BJ (cell line): ENCODE data around the gene TCF12. TPM values are rescaled to one million over a fixed set of nuclear protein-coding genes. Genes with fewer than 3 reads are reported as not detected.

ENCODE experiments used
- CTCF ChIA-PET: fragments of 350-600 bp; formaldehyde crosslinking; extraction: SDS; loops from one replicate; lab custom pipeline; 2021; ENCODE audit warnings: antibody characterized with exemption, inconsistent platforms; lab: Yijun Ruan, JAX
- POLR2A ChIA-PET: fragments of 300-600 bp; sonication (Branson Sonifier 250); formaldehyde crosslinking; extraction: SDS; loops from one replicate; lab custom pipeline; 2021; ENCODE audit warnings: antibody characterized with exemption; lab: Charles Lee
- DNase-seq: peaks from one replicate; pipeline ENCODE4 v3.0.0-alpha.2; 2011; ENCODE audit warnings: low read depth
- H3K27me3 ChIP-seq: 2 replicates; pipeline ENCODE4 v1.6.0; 2011; ENCODE audit warnings: low read length; ENCODE audit not compliant: control insufficient read depth, insufficient read depth
- H3K36me3 ChIP-seq: 2 replicates; pipeline ENCODE4 v1.5.1; 2011; ENCODE audit warnings: low read length; ENCODE audit not compliant: control insufficient read depth, insufficient read depth
- H3K4me3 ChIP-seq: 2 replicates; pipeline ENCODE4 v1.5.1; 2011; ENCODE audit warnings: low read depth, mild to moderate bottlenecking, control low read depth, low read length
- CTCF ChIP-seq: IDR thresholded peaks from 2 replicates; pipeline ENCODE4 v1.5.1; 2011; ENCODE audit warnings: low read depth, mild to moderate bottlenecking, control low read depth, inconsistent platforms, low read length, moderate library complexity; ENCODE audit not compliant: insufficient read depth
- polyA plus RNA-seq: library from polyadenylated mRNA; depleted of rRNA; stranded (reverse); fragments of >200 nt; gene quantifications from 2 replicates; pipeline ENCODE4 v1.2.3, GENCODE V29; 2011

Gene TCF12
- polyA plus RNA-seq, 1 experiment = 134 TPM

- POLR2A ChIA-PET = no interaction called here
- H3K4me3 ChIP-seq = no peak overlapping the region
- no peaks in the 10 kb centered on the region for H3K36me3 ChIP-seq
- no peaks in the 10 kb centered on the region for H3K27me3 ChIP-seq
- peak; percentile 97 for DNase-seq
- no peak for TF ChIP-seq CTCF
- CTCF ChIA-PET = interaction anchor here (1.3 to 2.9 kb wide), 4 partner anchors 13 to 836 kb away, joined by 3 to 21 read pairs (median 7); no protein-coding TSS in a partner anchor
Measured at GRCh38 chr15:57327985-57328471, 409.6 kb downstream of the TCF12 start.

GRCh38 chr15:57328479-57328878 is 410.0 kb downstream of the TCF12 start:
- Histone ChIP-seq H3K36me3 (no peaks in the 10 kb centered on the region), H3K27me3 (no peaks in the 10 kb centered on the region), H3K4me3 (no peak overlapping the region)
- DNase-seq = no peak
- ChIA-PET POLR2A (no interaction called here), CTCF (interaction anchor here (1.1 to 2.9 kb wide), 5 partner anchors 12 to 837 kb away, joined by 3 to 21 read pairs (median 5); no protein-coding TSS in a partner anchor)
- TF ChIP-seq CTCF = no peak

GRCh38 chr15:57328897-57329296 is 410.5 kb downstream of the TCF12 start:
- Histone ChIP-seq H3K36me3 (no peaks in the 10 kb centered on the region), H3K27me3 (no peaks in the 10 kb centered on the region), H3K4me3 (no peak overlapping the region)
- DNase-seq = no peak
- ChIA-PET CTCF (interaction anchor here (1.1 to 2.9 kb wide), 5 partner anchors 12 to 837 kb away, joined by 3 to 21 read pairs (median 5); no protein-coding TSS in a partner anchor), POLR2A (no interaction called here)
- no peak for TF ChIP-seq CTCF

GRCh38 chr15:57329582-57330367 is 411.3 kb downstream of the TCF12 start:
- no peaks in the 10 kb centered on the region for H3K36me3 ChIP-seq
- ChIA-PET POLR2A (no interaction called here), CTCF (interaction anchor here (1.1 to 2.9 kb wide), 5 partner anchors 11 to 835 kb away, joined by 3 to 21 read pairs (median 6); no protein-coding TSS in a partner anchor)
- H3K4me3 ChIP-seq = no peak overlapping the region
- DNase-seq = no peak
- H3K27me3 ChIP-seq = no peaks in the 10 kb centered on the region
- TF ChIP-seq CTCF = no peak

GRCh38 chr15:57330619-57331340 is 412.3 kb downstream of the TCF12 start:
- Histone ChIP-seq H3K27me3 (no peaks in the 10 kb centered on the region), H3K4me3 (no peak overlapping the region), H3K36me3 (no peaks in the 10 kb centered on the region)
- ChIA-PET CTCF (interaction anchor here (1.5 to 2.9 kb wide), 4 partner anchors 10 to 197 kb away, joined by 6 to 21 read pairs (median 7); no protein-coding TSS in a partner anchor), POLR2A (no interaction called here)
- no peak for DNase-seq
- no peak for TF ChIP-seq CTCF
